GM10248 (cell line): ENCODE measurements around the gene GPR146.

Source experiments
- CTCF ChIA-PET: fragments of 300-600 bp; sonication (Branson Sonifier 250); formaldehyde crosslinking; extraction: SDS; loops from one replicate; lab custom pipeline; 2021; ENCODE audit warnings: antibody characterized with exemption; lab: Yijun Ruan, JAX
- POLR2A ChIA-PET: fragments of 350-650 bp; sonication (Branson Sonifier 250); formaldehyde crosslinking; extraction: SDS; loops from one replicate; lab custom pipeline; 2020; ENCODE audit warnings: antibody characterized with exemption; lab: Yijun Ruan, JAX
- DNase-seq: peaks from one replicate; pipeline ENCODE4 v3.0.0; 2012; ENCODE audit errors: extremely low spot score
- CTCF ChIP-seq: IDR thresholded peaks from 2 replicates; pipeline ENCODE4 v1.5.1; 2012; ENCODE audit warnings: mild to moderate bottlenecking, low read depth; ENCODE audit errors: extremely low read depth, missing control alignments, control extremely low read depth

Gene GPR146

GRCh38 chr7:1079546-1079945, 35.2 kb downstream of the GPR146 start:
- CTCF ChIA-PET: interaction anchor here (0.9 to 3.4 kb wide), 6 partner anchors 12 to 97 kb away, joined by 3 to 15 read pairs (median 7); no protein-coding TSS in a partner anchor
- TF ChIP-seq CTCF: no peak
- no peak for DNase-seq
- POLR2A ChIA-PET: no interaction called here

GRCh38 chr7:1080252-1080920, 36.0 kb downstream of the GPR146 start:
- POLR2A ChIA-PET: no interaction called here
- no peak for DNase-seq
- TF ChIP-seq CTCF: no peak
- CTCF ChIA-PET: interaction anchor here (0.9 to 3.4 kb wide), 6 partner anchors 11 to 96 kb away, joined by 3 to 15 read pairs (median 6); no protein-coding TSS in a partner anchor

- no peak for DNase-seq
- CTCF ChIA-PET: interaction anchor here (1.2 to 3.4 kb wide), 4 partner anchors 13 to 96 kb away, joined by 3 to 15 read pairs (median 10); no protein-coding TSS in a partner anchor
- TF ChIP-seq CTCF: no peak
- POLR2A ChIA-PET: no interaction called here
These were observed 36.5 kb downstream of the GPR146 start for GRCh38 chr7:1080921-1081255.

GRCh38 chr7:1081336-1081735, 37.0 kb downstream of the GPR146 start:
- CTCF ChIA-PET: interaction anchor here (1.2 to 3.4 kb wide), 3 partner anchors 13 to 88 kb away, joined by 3 to 15 read pairs (median 9); no protein-coding TSS in a partner anchor
- no peak for TF ChIP-seq CTCF
- POLR2A ChIA-PET: no interaction called here
- DNase-seq: no peak

GRCh38 chr7:1081931-1082401, 37.6 kb downstream of the GPR146 start:
- no peak for DNase-seq
- TF ChIP-seq CTCF: no peak
- CTCF ChIA-PET: interaction anchor here (1.5 to 3.4 kb wide), 2 partner anchors 16 to 89 kb away, joined by 9 to 15 read pairs; no protein-coding TSS in a partner anchor
- POLR2A ChIA-PET: no interaction called here

GRCh38 chr7:1083729-1084657, 39.6 kb downstream of the GPR146 start:
- ChIA-PET POLR2A (no interaction called here), CTCF (interaction anchor here (0.9 to 4.7 kb wide), 3 partner anchors 18 to 93 kb away, joined by 3 to 47 read pairs (median 3); no protein-coding TSS in a partner anchor)
- TF ChIP-seq CTCF: no peak
- DNase-seq: no peak
